Liver (tissue), 9 donors: Measurements from ENCODE around the gene C7. TPM values are rescaled to one million over a fixed set of nuclear protein-coding genes. Genes with fewer than 3 reads are reported as not detected.

Source experiments
- DNase-seq: peaks from one replicate; pipeline ENCODE4 v3.0.0-alpha.2; 2017; ENCODE audit warnings: low spot score
- H3K27ac ChIP-seq, 2 donors: one replicate each; pipeline ENCODE4 v1.7.0; 2013; ENCODE audit warnings: inconsistent platforms in 2 of 2, low read length in 2 of 2, control low read depth in 1 of 2, low read depth in 1 of 2, mild to moderate bottlenecking in 1 of 2
- H3K27me3 ChIP-seq, 4 donors: one replicate each; pipeline versions ENCODE4 v1.6.1 to v1.7.0; 2013; ENCODE audit warnings: low read length in 3 of 4, inconsistent platforms in 1 of 4, mild to moderate bottlenecking in 1 of 4, moderate library complexity in 1 of 4; ENCODE audit not compliant: control insufficient read depth in 4 of 4, insufficient read depth in 4 of 4
- H3K36me3 ChIP-seq, 4 donors: one replicate each; pipeline versions ENCODE4 v1.6.1 to v1.7.0; 2013; ENCODE audit warnings: low read length in 3 of 4, mild to moderate bottlenecking in 3 of 4, low read depth in 1 of 4, moderate library complexity in 1 of 4; ENCODE audit not compliant: control insufficient read depth in 4 of 4, insufficient read depth in 3 of 4
- H3K4me1 ChIP-seq, 4 donors: one replicate each; pipeline versions ENCODE4 v1.6.1 to v1.7.0; 2013; ENCODE audit warnings: low read length in 3 of 4, mild to moderate bottlenecking in 3 of 4, moderate library complexity in 1 of 4; ENCODE audit not compliant: control insufficient read depth in 4 of 4, insufficient read depth in 4 of 4
- H3K4me3 ChIP-seq, 3 donors: one replicate each; pipeline versions ENCODE4 v1.6.1 to v1.7.0; 2013; ENCODE audit warnings: low read length in 3 of 3, control low read depth in 1 of 3, low read depth in 1 of 3, mild to moderate bottlenecking in 1 of 3
- H3K9ac ChIP-seq, 2 donors: one replicate each; pipeline ENCODE4 v1.7.0; 2013; ENCODE audit warnings: low read length in 2 of 2, mild to moderate bottlenecking in 2 of 2, moderate library complexity in 2 of 2, control low read depth in 1 of 2, low read depth in 1 of 2
- H3K9me3 ChIP-seq, 4 donors: one replicate each; pipeline versions ENCODE4 v1.6.1 to v1.7.0; 2013; ENCODE audit warnings: low read length in 3 of 4; ENCODE audit not compliant: control insufficient read depth in 4 of 4
- ATF3 ChIP-seq: IDR thresholded peaks from 2 replicates; pipeline ENCODE4 v1.6.1; 2016; ENCODE audit warnings: antibody characterized with exemption
- CTCF ChIP-seq: fragments of 150-350 bp; IDR thresholded peaks from 2 replicates; pipeline ENCODE4 v1.5.1; 2017; ENCODE audit warnings: improper control_type of control experiment, low read depth, low read length; ENCODE audit not compliant: missing input control
- EGR1 ChIP-seq, 2 donors: IDR thresholded peaks; 2 replicates each; pipeline ENCODE4 v1.6.1; 2016 to 2018; ENCODE audit warnings: antibody characterized with exemption in 2 of 2, low read depth in 2 of 2
- FOXA1 ChIP-seq: IDR thresholded peaks from 2 replicates; pipeline ENCODE4 v1.6.1; 2016; ENCODE audit warnings: antibody characterized with exemption
- FOXA2 ChIP-seq: IDR thresholded peaks from 2 replicates; pipeline ENCODE4 v1.6.1; 2016; ENCODE audit warnings: antibody characterized with exemption
- GABPA ChIP-seq, 2 donors: IDR thresholded peaks in 1 of 2; conservative IDR thresholded peaks in 1 of 2; 2 replicates each; pipeline ENCODE4 v1.6.1; 2016; ENCODE audit warnings: antibody characterized with exemption in 2 of 2, mild to moderate bottlenecking in 1 of 2, moderate library complexity in 1 of 2
- HNF4A ChIP-seq, 2 donors: conservative IDR thresholded peaks; 2 replicates each; pipeline ENCODE4 v1.6.1; 2016; ENCODE audit warnings: antibody characterized with exemption in 2 of 2, mild to moderate bottlenecking in 2 of 2
- HNF4G ChIP-seq: IDR thresholded peaks from 2 replicates; pipeline ENCODE4 v1.6.1; 2016; ENCODE audit warnings: antibody characterized with exemption
- JUND ChIP-seq, 2 donors: IDR thresholded peaks; 2 replicates each; pipeline ENCODE4 v1.6.1; 2016; ENCODE audit warnings: antibody characterized with exemption in 2 of 2
- MAX ChIP-seq: IDR thresholded peaks from 2 replicates; pipeline ENCODE4 v1.6.1; 2016; ENCODE audit warnings: antibody characterized with exemption
- NR2F2 ChIP-seq: IDR thresholded peaks from 2 replicates; pipeline ENCODE4 v1.6.1; 2016; ENCODE audit warnings: antibody characterized with exemption
- RAD21 ChIP-seq, 2 donors: IDR thresholded peaks; 2 replicates each; pipeline ENCODE4 v1.6.1; 2016; ENCODE audit warnings: antibody characterized with exemption in 2 of 2, mild to moderate bottlenecking in 2 of 2
- REST ChIP-seq: IDR thresholded peaks from 2 replicates; pipeline ENCODE4 v1.6.1; 2016; ENCODE audit warnings: antibody characterized with exemption, mild to moderate bottlenecking
- RXRA ChIP-seq, 2 donors: IDR thresholded peaks; 2 replicates each; pipeline ENCODE4 v1.6.1; 2017 to 2018; ENCODE audit warnings: antibody characterized with exemption in 2 of 2, mild to moderate bottlenecking in 1 of 2
- SP1 ChIP-seq: IDR thresholded peaks from 2 replicates; pipeline ENCODE4 v1.6.1; 2018; ENCODE audit warnings: antibody characterized with exemption, mild to moderate bottlenecking
- TAF1 ChIP-seq: conservative IDR thresholded peaks from 2 replicates; pipeline ENCODE4 v1.6.1; 2016; ENCODE audit warnings: antibody characterized with exemption, mild to moderate bottlenecking
- YY1 ChIP-seq: IDR thresholded peaks from 2 replicates; pipeline ENCODE4 v1.6.1; 2016; ENCODE audit warnings: antibody characterized with exemption, mild to moderate bottlenecking
- ZBTB33 ChIP-seq: IDR thresholded peaks from 2 replicates; pipeline ENCODE4 v1.6.1; 2016; ENCODE audit warnings: antibody characterized with exemption
- WGBS: extraction: QIAGEN DNeasy Blood & Tissue Kit; methylation state at CpG from one replicate; pipeline ENCODE4 v1.1.7; 2013; 5-methylcytosine and 5-hydroxymethylcytosine counted together
- polyA plus RNA-seq, 2 donors: library from polyadenylated mRNA; stranded (reverse) in 1 of 2; unstranded in 1 of 2; fragments of 200-250 nt in 1 of 2; fragments of >200 nt in 1 of 2; fragmentation: Nextera tagmentation in 1 of 2; extraction: Ambion mirVana in 1 of 2; gene quantifications; one replicate each; pipeline versions ENCODE4 v1.2.1 to v1.2.3, GENCODE V29; 2013 to 2015
- total RNA-seq, 2 donors: library from RNA; depleted of rRNA; stranded (reverse); fragments of >200 nt; gene quantifications; one replicate each; pipeline ENCODE4 v1.2.3, GENCODE V29; 2014
- donor health status: healthy.
- donor health status: healthy.
- donor health status: healthy.
- donor health status: healthy.
- donor health status: healthy.

The C7 gene
- total and polyA plus RNA-seq, 4 donors, result 25.5 to 268 (median 110) TPM

- WGBS, result 14% methylated on average over 2 of the region's 2 CpGs
- peak; percentile 38 for DNase-seq
- Histone ChIP-seq H3K4me1 (peaks cover 11 to 36% (median 24%) of the 10 kb centered on the region in 4 donors), H3K27ac (peak overlapping the region; percentile 89 to 90), H3K4me3 (no peak overlapping the region), H3K9ac (peak overlapping the region in 1 of 2 donors; percentile 9), H3K27me3 (no peaks in the 10 kb centered on the region), H3K9me3 (peaks cover 0 to 2% (median 0%) of the 10 kb centered on the region in 4 donors), H3K36me3 (peaks cover 0 to 2% (median 0%) of the 10 kb centered on the region in 4 donors)
- TF ChIP-seq NR2F2 (peak; percentile 100), RAD21 (IDR thresholded peaks at IDR 0.05) (peak; percentile 71 to 77), MAX (peak; percentile 90), HNF4A (conservative IDR thresholded peaks at IDR 0.05) (peak; percentile 96 to 98), TAF1 (peak; percentile 55), EGR1 (IDR thresholded peaks at IDR 0.05; ENCODE audit: low read depth in 2 of 2) (peak; percentile 64 to 76), FOXA1 (peak; percentile 91), RXRA (IDR thresholded peaks at IDR 0.05) (peak; percentile 97 to 99), CTCF (no peak), SP1 (peak; percentile 99), FOXA2 (peak; percentile 92), ZBTB33 (peak; percentile 94), HNF4G (peak; percentile 85), YY1 (peak; percentile 88), GABPA (IDR thresholded peaks at IDR 0.05 in 1 of 2, conservative IDR thresholded peaks at IDR 0.05 in 1 of 2) (peak; percentile 33 to 69), JUND (IDR thresholded peaks at IDR 0.05) (peak; percentile 90 to 97), ATF3 (peak; percentile 83), REST (peak; percentile 87)
Observed at GRCh38 chr5:40991168-40991980, 82.1 kb downstream of the C7 start.
